GM19372 (cell line): ENCODE data around the gene DZIP1.

Source experiments
- ATAC-seq: cut with Tn5 transposase; IDR thresholded peaks from one replicate; pipeline ENCODE4 v1.9.1; 2021; ENCODE audit warnings: mild to moderate bottlenecking, low read depth, moderate library complexity; ENCODE audit not compliant: unreplicated experiment

DZIP1 gene

DNA sequence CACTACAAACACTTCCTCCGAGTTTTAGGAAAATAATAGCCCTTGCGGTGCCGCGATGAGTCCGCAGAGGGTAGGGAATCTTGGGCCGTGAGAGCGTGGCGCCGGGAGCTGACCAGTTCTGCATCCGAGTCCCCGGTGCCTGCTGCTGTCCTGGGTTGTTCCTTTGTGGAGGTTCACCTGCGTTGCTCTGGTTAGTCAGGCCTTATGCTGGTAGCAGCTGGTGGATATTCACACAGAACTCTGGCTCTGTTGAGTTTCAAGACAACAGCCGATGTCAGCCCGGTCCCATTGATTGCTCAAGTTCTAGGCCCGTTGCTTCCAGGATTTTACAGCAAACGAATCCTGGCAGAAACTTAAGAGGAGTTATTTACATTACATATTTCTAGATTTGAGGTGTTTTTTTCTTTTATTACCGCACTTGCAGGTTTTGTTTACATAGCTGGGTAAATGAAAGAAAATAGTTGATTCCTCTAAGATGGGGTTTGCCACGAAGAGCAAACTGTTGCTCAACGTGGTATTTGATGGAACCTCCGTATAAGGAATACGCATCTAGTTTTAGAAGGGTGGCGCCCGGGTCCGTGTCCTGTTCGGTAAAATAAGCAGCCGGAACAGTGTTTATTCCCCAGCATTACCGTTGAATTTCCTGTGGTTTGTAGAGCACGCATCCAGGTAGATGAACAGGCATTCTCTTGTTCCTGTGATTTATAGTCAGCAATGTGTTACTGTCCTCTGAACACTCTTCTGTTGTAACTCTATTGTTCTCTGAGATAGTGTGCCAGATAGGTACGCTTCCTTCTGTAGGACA, 90.7 kb downstream of the DZIP1 start:
- no peak for ATAC-seq

DNA sequence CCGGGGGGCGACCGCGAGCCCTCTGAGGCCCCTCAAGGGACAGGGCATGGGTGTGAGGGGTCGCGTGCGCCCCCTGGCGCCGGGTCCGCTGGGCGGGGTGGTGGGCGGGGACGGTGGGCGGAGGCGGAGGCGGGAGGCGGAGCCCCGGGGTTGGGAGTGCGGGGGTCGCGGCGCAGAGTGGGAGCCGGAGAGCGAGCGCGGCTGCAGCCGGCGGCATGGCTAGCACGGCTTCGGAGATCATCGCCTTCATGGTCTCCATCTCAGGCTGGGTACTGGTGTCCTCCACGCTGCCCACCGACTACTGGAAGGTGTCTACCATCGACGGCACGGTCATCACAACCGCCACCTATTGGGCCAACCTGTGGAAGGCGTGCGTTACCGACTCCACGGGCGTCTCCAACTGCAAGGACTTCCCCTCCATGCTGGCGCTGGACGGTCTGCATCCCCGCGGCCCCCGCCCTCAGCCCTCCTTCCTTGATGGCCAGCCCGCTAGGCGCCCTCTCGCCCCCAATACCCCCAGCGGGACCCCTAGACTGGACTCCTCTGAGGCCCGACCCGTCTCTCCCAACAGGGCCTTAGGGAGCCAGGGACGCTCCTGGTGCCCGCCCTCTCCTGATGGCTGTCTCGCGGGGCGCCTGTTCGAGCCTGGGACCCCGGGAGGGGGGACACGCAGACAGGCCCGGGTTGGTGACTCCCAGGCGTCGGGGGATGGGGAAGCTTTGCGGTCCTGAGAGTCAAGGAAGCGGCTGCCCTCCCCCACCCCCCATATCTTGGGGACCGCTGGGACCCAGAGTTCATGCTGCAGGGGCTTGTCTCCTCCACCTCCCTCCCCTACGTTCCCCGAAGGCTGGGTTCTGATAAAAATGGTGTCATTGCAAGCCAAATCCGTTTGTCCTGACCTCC, 91.7 kb downstream of the DZIP1 start, which contains the start of gene CLDN10:
Gene CLDN10, plus strand, starts transcription at position 182 of the 903 bp plus-strand sequence. Its CDS starts 34 bp downstream, at position 216.
- no peak for ATAC-seq

DNA sequence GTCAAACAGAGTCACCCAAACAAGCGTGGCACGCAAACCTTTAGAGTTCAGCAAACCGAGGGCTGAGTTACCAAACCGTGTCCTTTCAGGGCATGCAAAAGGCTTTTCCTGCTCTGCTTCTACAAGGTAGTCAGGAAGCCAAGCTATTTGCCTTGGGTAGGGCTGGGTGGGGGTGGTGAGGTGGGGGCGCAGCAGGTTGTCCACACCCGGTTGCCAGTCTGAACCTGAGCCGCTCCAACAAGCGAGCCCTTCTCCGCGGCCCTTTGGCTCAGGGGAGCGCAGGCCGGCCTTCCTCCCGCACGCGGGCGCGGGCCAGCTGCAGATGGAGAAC, 92.3 kb downstream of the DZIP1 start:
- no peak for ATAC-seq

DNA sequence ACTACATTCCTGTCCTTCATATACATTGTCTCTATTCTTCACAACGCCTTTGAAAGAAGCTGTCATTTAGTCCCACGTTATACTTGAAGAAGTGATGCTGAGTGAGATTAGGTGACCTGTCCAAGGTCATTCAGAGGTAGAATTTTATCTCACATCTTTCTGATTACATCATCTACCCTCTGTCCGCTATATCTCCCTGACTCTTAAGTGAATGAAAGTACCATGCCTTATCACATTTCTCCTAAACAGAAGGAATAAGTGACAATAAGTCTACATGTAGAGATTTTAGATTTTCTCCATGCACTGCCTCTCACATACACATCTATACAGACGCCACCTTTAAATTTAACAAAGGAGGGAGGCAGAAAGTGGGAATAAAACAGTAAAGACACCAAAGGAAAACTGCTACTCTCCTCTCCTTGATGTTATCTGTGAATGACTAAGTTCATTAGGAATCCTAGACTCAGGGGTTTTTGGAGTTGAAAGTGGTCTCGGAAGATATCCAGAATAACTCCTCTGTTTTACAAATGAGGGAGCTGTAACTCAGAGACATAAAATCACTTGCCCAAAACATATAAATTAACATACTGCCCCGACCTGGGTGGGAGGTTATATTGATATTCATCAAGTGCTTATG, 96.9 kb downstream of the DZIP1 start:
- no peak for ATAC-seq

DNA sequence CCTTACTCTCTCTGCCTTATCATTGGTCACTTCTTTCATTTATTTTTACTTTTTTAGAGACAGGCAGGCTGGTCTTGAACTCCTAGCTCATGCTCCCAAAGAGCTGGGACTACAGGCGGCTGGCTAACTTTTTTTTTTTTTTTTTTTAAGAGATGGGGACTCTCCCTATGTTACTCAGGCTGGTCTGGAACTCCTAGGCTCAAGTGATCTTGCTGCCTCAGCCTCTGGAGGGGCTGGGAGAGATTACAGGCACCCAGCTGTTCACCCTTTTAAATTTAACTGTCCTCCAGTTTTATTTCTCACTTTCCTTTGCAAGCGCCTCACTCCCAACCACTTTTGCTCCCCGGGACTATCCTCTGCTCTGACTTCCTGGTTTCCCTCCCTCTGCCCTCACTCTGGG, 97.6 kb downstream of the DZIP1 start:
- no peak for ATAC-seq

DNA sequence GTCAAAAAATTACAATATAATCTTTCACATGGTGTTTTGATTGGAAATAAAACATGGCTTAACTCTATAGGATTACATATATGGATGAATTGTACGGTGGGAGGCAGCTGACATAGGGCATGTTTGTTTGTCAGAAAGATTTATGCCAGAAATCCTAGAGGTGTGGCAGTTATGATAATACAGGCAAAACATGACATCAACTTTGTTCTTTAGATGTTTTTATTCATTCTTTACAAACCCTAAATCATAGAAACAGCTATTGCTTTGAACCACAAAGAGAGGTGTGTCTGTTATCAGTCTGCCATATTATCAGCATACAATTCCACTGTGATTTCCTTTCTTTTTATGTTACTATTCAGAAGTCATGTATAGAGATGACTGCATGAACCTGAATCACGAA, 100.2 kb downstream of the DZIP1 start:
- ATAC-seq: no peak

DNA sequence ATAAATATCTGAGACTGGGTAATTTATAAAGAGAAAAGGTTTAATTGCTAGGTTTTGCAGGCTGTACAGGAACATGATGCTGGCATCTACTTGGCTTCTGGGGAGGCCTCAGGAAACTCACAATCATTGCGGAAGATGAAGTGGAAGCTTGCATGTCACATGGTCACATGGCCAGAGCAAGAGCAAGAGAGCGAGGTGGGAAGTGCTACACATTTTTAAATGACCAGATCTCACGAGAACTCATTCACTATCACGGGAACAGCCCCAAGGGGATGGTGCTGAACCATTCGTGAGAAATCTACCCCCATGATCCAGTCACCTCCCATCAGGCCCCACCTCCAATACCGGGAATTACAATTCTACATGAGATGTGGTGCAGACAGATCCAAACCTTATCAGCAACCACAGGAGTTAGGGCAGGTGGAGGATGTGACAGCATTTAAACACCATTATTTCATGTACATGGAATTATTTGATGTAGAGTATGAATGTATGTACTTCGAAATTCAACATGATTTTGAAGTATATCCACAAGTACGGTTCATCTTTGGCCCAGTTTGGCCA, 102.5 kb downstream of the DZIP1 start:
- ATAC-seq: no peak

DNA sequence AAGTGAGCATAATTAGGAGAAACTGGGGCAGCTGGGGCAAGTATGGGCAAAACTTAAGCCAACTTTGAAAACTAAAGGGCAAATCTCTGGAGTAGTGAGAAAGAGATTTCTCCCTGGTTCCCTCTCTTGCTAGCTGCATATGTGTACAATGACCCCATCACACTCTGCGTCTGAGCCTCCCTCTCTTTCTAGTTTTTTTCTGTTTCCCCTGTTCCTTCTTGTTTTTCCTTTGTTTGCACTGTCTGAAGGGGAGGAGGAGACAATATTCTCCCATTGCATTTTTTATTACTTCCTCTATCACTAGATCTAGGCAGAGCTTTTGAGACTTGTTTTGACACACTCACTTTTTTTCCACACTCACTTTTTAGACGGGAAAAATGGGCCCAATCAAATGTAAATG, 103.2 kb downstream of the DZIP1 start:
- no peak for ATAC-seq

DNA sequence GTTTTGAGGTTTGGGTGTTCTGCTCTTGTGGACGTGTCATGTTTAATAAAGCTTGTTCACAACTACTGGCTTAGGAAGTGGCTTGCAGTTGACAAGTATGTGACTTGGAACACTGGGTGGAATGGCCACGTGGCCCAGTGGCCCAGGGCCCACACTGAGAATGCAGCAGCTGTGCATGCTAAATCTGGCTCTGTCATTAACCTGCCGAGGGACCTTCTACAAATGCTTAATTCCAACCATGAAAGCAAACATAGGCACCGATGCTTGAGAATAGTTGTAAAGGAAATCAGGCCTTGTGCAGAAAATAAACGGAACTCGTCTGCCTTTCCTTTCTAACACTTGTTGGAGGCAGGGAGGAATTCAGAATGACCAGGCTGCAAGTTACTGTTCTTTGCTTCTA, 103.6 kb downstream of the DZIP1 start:
- ATAC-seq: no peak

DNA sequence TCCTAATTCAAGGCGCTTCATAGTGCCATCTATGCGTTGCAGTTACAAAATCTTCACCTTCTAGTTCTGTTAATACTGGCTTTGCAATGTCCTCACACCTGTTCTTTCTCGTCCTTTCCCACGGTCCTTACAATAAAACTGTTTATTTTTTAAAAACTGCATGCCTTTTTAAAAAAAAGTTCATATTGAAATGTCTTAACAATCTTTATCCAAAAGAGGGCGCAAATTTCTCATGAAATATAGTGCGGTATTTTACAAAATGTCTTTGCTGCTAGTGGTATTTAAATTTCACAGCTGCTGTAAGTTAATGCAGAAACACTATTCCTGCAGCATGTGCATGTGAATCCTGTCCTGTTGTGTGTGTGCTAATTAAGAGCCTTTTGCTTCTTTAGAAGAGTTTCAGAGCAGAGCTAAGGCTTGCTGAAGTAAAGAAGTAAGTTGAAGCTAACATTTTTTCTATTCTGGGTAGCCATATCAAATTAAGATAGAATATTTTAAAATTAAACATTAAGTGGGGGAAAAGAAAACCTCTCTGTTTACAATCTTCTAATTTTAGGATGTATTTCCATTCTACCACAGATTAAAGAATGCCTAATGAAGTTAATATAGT, 107.8 kb downstream of the DZIP1 start:
- ATAC-seq: no peak

DNA sequence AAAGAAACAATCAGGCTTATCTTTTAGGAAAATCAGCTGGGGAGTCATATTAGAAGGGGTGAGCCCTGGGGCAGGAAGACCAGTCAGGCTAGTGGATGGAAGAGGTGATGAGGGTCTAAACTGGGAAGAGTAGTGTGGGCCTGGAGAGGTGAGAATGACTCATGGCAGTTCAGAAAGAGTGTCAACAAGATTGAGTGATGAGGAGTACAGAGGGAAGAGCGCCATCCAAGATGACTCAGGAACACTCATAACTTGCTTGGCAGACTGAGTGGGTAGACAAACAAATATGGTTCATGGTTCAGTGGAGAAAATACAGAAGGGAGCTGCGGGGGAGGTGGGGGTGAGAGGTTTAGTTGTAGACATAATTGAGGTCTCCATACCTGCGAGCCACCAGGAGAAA, 109.3 kb downstream of the DZIP1 start:
- ATAC-seq: no peak

DNA sequence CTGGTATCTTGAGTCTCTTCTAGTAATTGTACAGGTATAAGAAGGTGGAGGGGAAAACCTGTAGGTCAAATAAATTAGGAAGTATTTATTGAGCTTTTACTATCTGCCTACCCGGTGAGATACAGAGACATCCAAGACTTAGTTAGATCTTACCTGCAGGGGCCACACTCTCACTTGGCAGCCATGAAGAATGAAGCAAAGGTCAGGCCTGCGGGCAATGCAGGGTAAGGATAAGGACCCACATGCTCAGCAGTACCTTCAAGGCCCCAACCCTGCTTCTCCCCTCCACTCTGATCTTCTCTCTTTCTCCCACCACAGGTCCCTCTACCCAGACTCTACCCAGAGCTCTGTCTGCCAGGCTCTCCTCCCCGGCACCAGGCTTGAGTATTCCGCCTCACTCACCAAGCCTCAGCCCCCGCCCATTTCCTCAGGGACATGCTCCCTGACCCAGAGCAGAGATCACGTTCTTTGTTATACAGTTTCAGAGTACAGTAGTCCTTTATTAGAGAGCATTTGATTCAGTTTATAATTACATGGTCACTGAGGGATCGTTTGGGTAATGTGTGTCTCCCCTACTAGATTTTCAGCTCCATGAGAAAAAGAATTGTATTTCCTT, 110.9 kb downstream of the DZIP1 start:
- ATAC-seq: no peak

DNA sequence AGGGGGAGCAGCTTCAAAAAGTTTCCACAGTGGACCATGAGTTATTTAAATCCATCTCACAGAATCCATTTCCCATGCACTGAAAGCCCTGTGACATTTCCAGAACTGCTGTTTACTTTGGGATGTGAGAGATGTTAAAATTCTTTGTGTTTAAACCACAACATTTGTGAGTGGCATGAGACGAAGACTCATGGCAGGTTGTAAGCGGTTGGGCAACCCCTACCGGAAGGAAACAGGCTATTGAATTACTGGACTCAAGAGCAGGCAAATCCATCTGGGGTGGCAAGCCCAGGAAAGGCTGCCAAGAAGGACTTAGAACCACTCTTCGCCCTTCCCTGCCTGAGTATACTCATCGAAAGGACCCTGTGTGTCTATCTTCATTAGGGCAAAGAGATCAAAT, 114.3 kb downstream of the DZIP1 start:
- ATAC-seq: no peak
